Hematopoietic multipotent progenitor cell (in vitro differentiated cells): ENCODE data around the gene EEIG1. TPM values are rescaled to one million over a fixed set of nuclear protein-coding genes. Genes with fewer than 3 reads are reported as not detected.

Experiments
- DNase-seq, 3 donors: peaks; one replicate each; pipeline ENCODE4 v3.0.0-alpha.2; 2011 to 2015; ENCODE audit warnings: low read depth in 2 of 3, low spot score in 2 of 3
- total RNA-seq: library from RNA; depleted of rRNA; stranded (reverse); fragments of >200 nt; gene quantifications from one replicate; pipeline ENCODE4 v1.2.3, GENCODE V29; 2012

EEIG1 gene
- total RNA-seq, 1 donor: 3.8 TPM

GRCh38 chr9:127975376-127976315 is 5.1 kb downstream of the EEIG1 start:
- DNase-seq: no peak

- DNase-seq: no peak
Measured at GRCh38 chr9:127974769-127975261, 6.0 kb downstream of the EEIG1 start.

GRCh38 chr9:127974001-127974768 is 6.6 kb downstream of the EEIG1 start:
- DNase-seq: no peak

- DNase-seq: no peak
Measured at GRCh38 chr9:127973169-127974000, 7.4 kb downstream of the EEIG1 start.

GRCh38 chr9:127972236-127972871 is 8.4 kb downstream of the EEIG1 start:
- DNase-seq: no peak

- no peak for DNase-seq
Measured at GRCh38 chr9:127971357-127972235, 9.2 kb downstream of the EEIG1 start.

GRCh38 chr9:127970401-127971313 is 10.1 kb downstream of the EEIG1 start:
- DNase-seq: no peak

GRCh38 chr9:127968700-127969383 is 11.9 kb downstream of the EEIG1 start:
- no peak for DNase-seq

GRCh38 chr9:127968042-127968441 is 12.7 kb downstream of the EEIG1 start:
- DNase-seq: peak in 2 of 3 donors; percentile 32 to 58

- DNase-seq: no peak
Measured at GRCh38 chr9:127967151-127967809, 13.5 kb downstream of the EEIG1 start.

GRCh38 chr9:127966416-127967150 is 14.2 kb downstream of the EEIG1 start:
- peak in 2 of 3 donors; percentile 43 to 52 for DNase-seq

- no peak for DNase-seq
Measured at GRCh38 chr9:127965953-127966352, 14.8 kb downstream of the EEIG1 start.

GRCh38 chr9:127963359-127964064 is 17.3 kb downstream of the EEIG1 start:
- DNase-seq: no peak

GRCh38 chr9:127963041-127963358 is 17.8 kb downstream of the EEIG1 start:
- no peak for DNase-seq

- DNase-seq: no peak
Measured at GRCh38 chr9:127962278-127962677, 18.5 kb downstream of the EEIG1 start.

GRCh38 chr9:127961613-127962155 is 19.1 kb downstream of the EEIG1 start:
- no peak for DNase-seq
